Hepatocyte (in vitro differentiated cells): ENCODE data around the gene OR1F1. TPM values are rescaled to one million over a fixed set of nuclear protein-coding genes. Genes with fewer than 3 reads are reported as not detected.
"Not testable (repeated sequence)": the region's sequence is repeated elsewhere in the genome, so short reads cannot be mapped to it uniquely, and the experiment has no call there.

Source experiments
- DNase-seq: peaks from one replicate; pipeline ENCODE4 v3.0.0-alpha.2; 2016; ENCODE audit warnings: low spot score
- H2AFZ ChIP-seq: fragments of 200-600 bp; sonication (generic); 2 replicates; pipeline ENCODE4 v1.6.0; 2016; ENCODE audit warnings: antibody characterized with exemption, mild to moderate bottlenecking
- H3K27ac ChIP-seq: fragments of 200-600 bp; sonication (generic); 2 replicates; pipeline ENCODE4 v1.5.1; 2016; ENCODE audit warnings: mild to moderate bottlenecking
- H3K27me3 ChIP-seq: fragments of 200-600 bp; sonication (generic); 2 replicates; pipeline ENCODE4 v1.6.1; 2016
- H3K36me3 ChIP-seq: fragments of 200-600 bp; sonication (generic); replicated peaks from 2 replicates; pipeline ENCODE4 v1.5.1; 2016; ENCODE audit warnings: low read depth; ENCODE audit not compliant: insufficient read depth
- H3K4me1 ChIP-seq: fragments of 200-600 bp; sonication (generic); 2 replicates; pipeline ENCODE4 v1.5.1; 2016; ENCODE audit warnings: mild to moderate bottlenecking, moderate library complexity; ENCODE audit not compliant: insufficient read depth
- H3K4me2 ChIP-seq: fragments of 200-600 bp; sonication (generic); 2 replicates; pipeline ENCODE4 v1.6.0; 2016
- H3K4me3 ChIP-seq: fragments of 200-600 bp; sonication (generic); 2 replicates; pipeline ENCODE4 v1.5.1; 2016; ENCODE audit warnings: mild to moderate bottlenecking
- H3K79me2 ChIP-seq: fragments of 200-600 bp; sonication (generic); 2 replicates; pipeline ENCODE4 v1.6.0; 2017; ENCODE audit warnings: mild to moderate bottlenecking
- H3K9me2 ChIP-seq: fragments of 200-600 bp; sonication (generic); replicated peaks from 2 replicates; pipeline ENCODE4 v1.6.0; 2017; ENCODE audit warnings: mild to moderate bottlenecking; ENCODE audit not compliant: insufficient read depth
- H3K9me3 ChIP-seq: fragments of 200-600 bp; sonication (generic); 2 replicates; pipeline ENCODE4 v1.5.1; 2016; ENCODE audit warnings: low read depth, mild to moderate bottlenecking
- H4K20me1 ChIP-seq: fragments of 200-600 bp; sonication (generic); 2 replicates; pipeline ENCODE4 v1.6.0; 2016; ENCODE audit warnings: mild to moderate bottlenecking; ENCODE audit not compliant: insufficient read depth, poor library complexity, severe bottlenecking
- CTCF ChIP-seq: fragments of 200-600 bp; sonication (generic); IDR thresholded peaks from 2 replicates; pipeline ENCODE4 v1.5.1; 2016; ENCODE audit warnings: antibody characterized with exemption, mild to moderate bottlenecking; ENCODE audit not compliant: poor library complexity
- EZH2 ChIP-seq: fragments of 200-600 bp; sonication (generic); IDR thresholded peaks from 2 replicates; pipeline ENCODE4 v1.6.1; 2016; ENCODE audit warnings: antibody characterized with exemption, mild to moderate bottlenecking, borderline replicate concordance
- EZH2phosphoT487 ChIP-seq: fragments of 200-600 bp; sonication (generic); IDR thresholded peaks from one replicate; pipeline ENCODE4 v1.6.1; 2018; ENCODE audit warnings: antibody characterized with exemption, mild to moderate bottlenecking, low read depth, moderate library complexity; ENCODE audit not compliant: unreplicated experiment, severe bottlenecking
- WGBS: methylation state at CpG from one replicate; pipeline ENCODE4 v1.1.6; 2016; ENCODE audit warnings: low lambda C conversion rate; ENCODE audit errors: missing lambda C conversion rate; 5-methylcytosine and 5-hydroxymethylcytosine counted together
- polyA plus RNA-seq: library from polyadenylated mRNA; unstranded; fragments of >200 nt; fragmentation: Nextera tagmentation; extraction: Ambion mirVana; gene quantifications from 2 replicates; pipeline ENCODE4 v1.2.1, GENCODE V29; 2016
- total RNA-seq: library from RNA; depleted of rRNA; stranded (reverse); fragments of >200 nt; gene quantifications from 2 replicates; pipeline ENCODE4 v1.2.3, GENCODE V29; 2014

The OR1F1 gene
- total and polyA plus RNA-seq, 2 experiments from 2014 or later: not detected

GRCh38 chr16:3179651-3180050 is 8.4 kb upstream of the OR1F1 start:
- H3K4me1 ChIP-seq: peaks cover 14% of the 10 kb centered on the region
- H3K36me3 ChIP-seq: no peaks in the 10 kb centered on the region
- H3K79me2 ChIP-seq: no peaks in the 10 kb centered on the region
- H3K27me3 ChIP-seq: peaks cover 97% of the 10 kb centered on the region
- 69% methylated on average over 8 of the region's 8 CpGs for WGBS
- no peaks in the 10 kb centered on the region for H3K9me2 ChIP-seq
- no peaks in the 10 kb centered on the region for H3K9me3 ChIP-seq
- no peak overlapping the region for H3K27ac ChIP-seq
- DNase-seq: no peak
- H2AFZ ChIP-seq: no peak overlapping the region
- H3K4me2 ChIP-seq: no peak overlapping the region
- H4K20me1 ChIP-seq: no peaks in the 10 kb centered on the region
- no peak for TF ChIP-seq EZH2
- TF ChIP-seq CTCF: no peak
- no peak for TF ChIP-seq EZH2phosphoT487
- no peak overlapping the region for H3K4me3 ChIP-seq

DNA sequence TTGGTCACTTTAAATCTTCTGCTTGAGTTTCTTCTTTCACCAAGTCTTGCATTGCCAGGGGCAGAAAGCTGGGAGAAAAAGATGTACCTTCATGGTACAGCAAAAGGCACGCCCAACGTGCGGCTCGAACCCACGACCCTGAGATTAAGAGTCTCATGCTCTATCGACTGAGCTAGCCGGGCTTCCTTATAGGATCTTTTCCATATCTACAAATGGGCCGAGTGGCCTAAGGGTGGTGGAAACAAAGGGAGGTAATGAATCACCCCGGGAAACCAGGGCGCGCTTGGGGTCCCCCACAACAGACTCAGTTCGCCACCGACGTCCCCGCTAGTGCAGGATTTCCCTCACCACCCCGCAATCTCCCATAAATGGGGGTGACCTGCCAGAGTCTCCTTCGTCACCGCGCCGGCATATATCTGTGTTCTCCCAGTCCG is 7.5 kb upstream of the OR1F1 start:
- H3K36me3 ChIP-seq: no peaks in the 10 kb centered on the region
- H3K9me2 ChIP-seq: no peaks in the 10 kb centered on the region
- no peak overlapping the region for H3K4me2 ChIP-seq
- H3K27ac ChIP-seq: no peak overlapping the region
- no peak for TF ChIP-seq EZH2
- no peak for TF ChIP-seq CTCF
- no peak for TF ChIP-seq EZH2phosphoT487
- DNase-seq: no peak
- no peaks in the 10 kb centered on the region for H4K20me1 ChIP-seq
- peaks cover 93% of the 10 kb centered on the region for H3K27me3 ChIP-seq
- WGBS: 13% methylated on average over 21 of the region's 21 CpGs
- no peak overlapping the region for H3K4me3 ChIP-seq
- no peaks in the 10 kb centered on the region for H3K9me3 ChIP-seq
- H3K4me1 ChIP-seq: peaks cover 14% of the 10 kb centered on the region
- H2AFZ ChIP-seq: no peak overlapping the region
- H3K79me2 ChIP-seq: no peaks in the 10 kb centered on the region

- not testable (repeated sequence) for H3K79me2 ChIP-seq, H3K9me2 ChIP-seq, DNase-seq, H4K20me1 ChIP-seq, H3K9me3 ChIP-seq, H3K27ac ChIP-seq, H3K36me3 ChIP-seq
- H3K4me3 ChIP-seq: peak overlapping the region; percentile 16
- peaks cover 14% of the 10 kb centered on the region for H3K4me1 ChIP-seq
- peaks cover 91% of the 10 kb centered on the region for H3K27me3 ChIP-seq
- H2AFZ ChIP-seq: peak overlapping the region; percentile 81
- 24% methylated on average over 8 of the region's 8 CpGs for WGBS
- peak overlapping the region; percentile 94 for H3K4me2 ChIP-seq
These were observed 5.8 kb upstream of the OR1F1 start for GRCh38 chr16:3182293-3182607.

DNA sequence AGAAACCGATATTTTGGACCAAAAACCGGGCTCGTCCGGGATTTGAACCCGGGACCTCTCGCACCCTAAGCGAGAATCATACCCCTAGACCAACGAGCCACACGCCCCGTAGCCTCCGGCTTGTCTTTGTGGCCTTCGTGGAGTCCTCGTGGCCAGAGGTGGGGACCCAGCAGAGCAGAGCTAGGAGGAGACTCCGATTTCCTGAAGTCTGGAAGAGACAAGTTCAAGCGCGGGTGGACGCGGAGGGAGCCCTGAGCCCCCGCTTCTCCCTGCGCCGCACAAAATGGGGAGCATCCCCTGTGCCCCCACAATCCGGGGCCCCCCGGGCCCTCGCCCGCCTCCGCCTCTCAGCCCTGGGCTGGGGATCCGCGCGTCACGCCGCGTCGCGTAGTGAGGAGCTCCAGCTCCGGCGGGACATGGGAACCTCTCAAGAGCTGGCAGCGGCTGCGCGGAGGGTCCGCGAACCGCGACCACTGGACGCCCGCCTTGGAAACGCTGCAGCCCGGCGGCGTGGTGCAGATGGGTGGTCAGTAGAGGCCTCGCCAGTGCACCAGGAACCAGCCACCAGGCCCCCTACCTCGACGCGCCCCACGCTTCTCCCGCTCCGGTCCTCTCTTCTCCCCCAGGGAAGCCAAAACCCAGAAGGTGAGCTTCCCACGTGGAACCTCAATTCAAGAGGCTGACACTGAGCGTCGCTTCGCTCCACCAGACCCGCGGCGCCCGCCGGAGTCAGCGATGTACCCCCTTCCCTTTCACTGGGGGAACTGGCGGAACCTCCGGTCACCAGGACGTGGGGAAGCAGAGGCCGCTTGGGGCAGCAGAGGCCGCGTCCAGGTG is 5.2 kb upstream of the OR1F1 start:
- no peaks in the 10 kb centered on the region for H3K9me3 ChIP-seq
- no peaks in the 10 kb centered on the region for H3K79me2 ChIP-seq
- peak overlapping the region; percentile 81 for H2AFZ ChIP-seq
- WGBS: 2% methylated on average over 62 of the region's 72 CpGs
- H3K36me3 ChIP-seq: no peaks in the 10 kb centered on the region
- H3K9me2 ChIP-seq: no peaks in the 10 kb centered on the region
- no peak for DNase-seq
- H4K20me1 ChIP-seq: no peaks in the 10 kb centered on the region
- H3K4me1 ChIP-seq: peaks cover 14% of the 10 kb centered on the region
- peaks cover 90% of the 10 kb centered on the region for H3K27me3 ChIP-seq
- H3K4me2 ChIP-seq: peak overlapping the region; percentile 94
- peak overlapping the region; percentile 16 for H3K4me3 ChIP-seq
- H3K27ac ChIP-seq: no peak overlapping the region
- TF ChIP-seq EZH2: peak; percentile 40
- peak; percentile 25 for TF ChIP-seq CTCF
- no peak for TF ChIP-seq EZH2phosphoT487
